Esophagus muscularis mucosa (tissue), 4 donors: Measurements from ENCODE around the gene MFN2. TPM values are rescaled to one million over a fixed set of nuclear protein-coding genes. Genes with fewer than 3 reads are reported as not detected.
"Not testable (repeated sequence)": the region's sequence is repeated elsewhere in the genome, so short reads cannot be mapped to it uniquely, and the experiment has no call there.

Experiments used
- DNase-seq: peaks from one replicate; pipeline ENCODE4 v3.0.0-alpha.2; 2017; ENCODE audit errors: extremely low spot score
- H3K27ac ChIP-seq, 4 donors: fragments of 200-600 bp; sonication (generic); replicated peaks in 1 of 4; 1 replicate in 3 of 4; 2 replicates in 1 of 4; pipeline ENCODE4 v1.5.1; 2016 to 2019; ENCODE audit warnings: mild to moderate bottlenecking in 1 of 4
- H3K27me3 ChIP-seq, 4 donors: fragments of 200-600 bp; sonication (generic); one replicate each; pipeline versions ENCODE4 v1.5.1 to v1.6.0; 2016 to 2019
- H3K36me3 ChIP-seq, 4 donors: fragments of 200-600 bp; sonication (generic); one replicate each; pipeline ENCODE4 v1.5.1; 2016 to 2019
- H3K4me1 ChIP-seq, 4 donors: fragments of 200-600 bp; sonication (generic); one replicate each; pipeline ENCODE4 v1.5.1; 2016 to 2019
- H3K4me3 ChIP-seq, 4 donors: fragments of 200-600 bp; sonication (generic); 1 replicate in 2 of 4; 2 replicates in 2 of 4; pipeline ENCODE4 v1.5.1; 2016 to 2019; ENCODE audit warnings: mild to moderate bottlenecking in 4 of 4, moderate library complexity in 1 of 4
- H3K9me3 ChIP-seq, 4 donors: fragments of 200-600 bp; sonication (generic); 1 replicate in 3 of 4; 2 replicates in 1 of 4; pipeline ENCODE4 v1.5.1; 2016 to 2019
- EP300 ChIP-seq: sonication (generic); formaldehyde crosslinking; IDR thresholded peaks from one replicate; pipeline ENCODE4 v1.6.1; 2017; ENCODE audit warnings: antibody characterized with exemption
- POLR2A ChIP-seq: fragments of 450-650 bp; IDR thresholded peaks from one replicate; pipeline ENCODE4 v1.6.1; 2017; ENCODE audit warnings: antibody characterized with exemption, moderate library complexity, mild to moderate bottlenecking, low read depth
- POLR2AphosphoS5 ChIP-seq, 2 donors: sonication (generic); formaldehyde crosslinking; IDR thresholded peaks; one replicate each; pipeline ENCODE4 v1.6.1; 2017; ENCODE audit warnings: antibody characterized with exemption in 2 of 2
- WGBS: methylation state at CpG from one replicate; pipeline ENCODE4 v1.1.5; 2018; 5-methylcytosine and 5-hydroxymethylcytosine counted together
- intact Hi-C: fragments of 100-400 bp; cut with DNase I; formaldehyde crosslinking; loops from one replicate; pipeline ENCODE4 v1.15.1; 2023
- total RNA-seq, 4 donors: library from RNA; depleted of rRNA; stranded (reverse); fragments of >200 nt; gene quantifications; one replicate each; pipeline versions ENCODE4 v1.1.0 to v1.2.1, GENCODE V29; 2016
- TF ChIP-seq, protein P1 (sequence below), 3 experiments: fragments of 200-600 bp in 2 of 3; fragments of 450-650 bp in 1 of 3; sonication (generic) in 2 of 3; IDR thresholded peaks; one replicate each; pipeline ENCODE4 v1.5.1; 2017 to 2019; ENCODE audit warnings: antibody characterized with exemption in 3 of 3, mild to moderate bottlenecking in 2 of 3, moderate library complexity in 1 of 3

The MFN2 gene
- total RNA-seq, 4 donors from 2014 or later: 166 to 242 (median 191) TPM

DNA sequence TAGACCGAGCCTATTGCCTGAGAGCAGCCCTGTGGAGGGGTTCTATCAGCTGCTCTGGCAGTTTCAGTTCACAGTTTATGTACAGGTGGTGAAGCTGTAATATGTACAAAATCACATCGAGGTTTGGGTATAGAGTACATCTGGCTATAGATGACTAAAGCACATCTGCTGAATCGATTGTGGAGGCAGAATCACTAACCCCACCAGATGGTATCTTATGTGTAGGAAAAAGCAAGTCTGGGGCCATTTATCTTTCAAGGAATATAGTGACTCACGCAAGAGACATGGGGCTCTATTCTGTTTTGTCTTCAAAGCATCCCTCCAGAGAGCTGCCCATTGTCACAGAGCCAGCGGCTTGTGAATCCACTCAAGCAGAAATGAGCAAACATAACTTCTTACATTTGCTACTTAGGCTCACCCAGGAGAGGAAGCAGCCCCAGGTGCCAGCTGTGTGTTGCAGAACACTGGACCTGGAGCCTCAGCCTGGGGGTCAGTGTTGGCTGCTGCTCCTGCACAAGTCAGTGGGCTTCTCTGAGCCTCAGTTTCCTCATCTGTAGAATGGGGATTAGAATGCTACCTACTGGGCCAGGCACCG is 60.3 kb downstream of the MFN2 start:
- no peak for TF ChIP-seq POLR2AphosphoS5 (IDR thresholded peaks at IDR 0.05)
- no peak for TF ChIP-seq EP300
- TF ChIP-seq, protein P1, sequence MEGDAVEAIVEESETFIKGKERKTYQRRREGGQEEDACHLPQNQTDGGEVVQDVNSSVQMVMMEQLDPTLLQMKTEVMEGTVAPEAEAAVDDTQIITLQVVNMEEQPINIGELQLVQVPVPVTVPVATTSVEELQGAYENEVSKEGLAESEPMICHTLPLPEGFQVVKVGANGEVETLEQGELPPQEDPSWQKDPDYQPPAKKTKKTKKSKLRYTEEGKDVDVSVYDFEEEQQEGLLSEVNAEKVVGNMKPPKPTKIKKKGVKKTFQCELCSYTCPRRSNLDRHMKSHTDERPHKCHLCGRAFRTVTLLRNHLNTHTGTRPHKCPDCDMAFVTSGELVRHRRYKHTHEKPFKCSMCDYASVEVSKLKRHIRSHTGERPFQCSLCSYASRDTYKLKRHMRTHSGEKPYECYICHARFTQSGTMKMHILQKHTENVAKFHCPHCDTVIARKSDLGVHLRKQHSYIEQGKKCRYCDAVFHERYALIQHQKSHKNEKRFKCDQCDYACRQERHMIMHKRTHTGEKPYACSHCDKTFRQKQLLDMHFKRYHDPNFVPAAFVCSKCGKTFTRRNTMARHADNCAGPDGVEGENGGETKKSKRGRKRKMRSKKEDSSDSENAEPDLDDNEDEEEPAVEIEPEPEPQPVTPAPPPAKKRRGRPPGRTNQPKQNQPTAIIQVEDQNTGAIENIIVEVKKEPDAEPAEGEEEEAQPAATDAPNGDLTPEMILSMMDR (IDR thresholded peaks at IDR 0.05): no peak
- TF ChIP-seq POLR2A: no peak
- 57% methylated on average over 6 of the region's 6 CpGs for WGBS
- Histone ChIP-seq H3K36me3 (no peaks in the 10 kb centered on the region), H3K9me3 (no peaks in the 10 kb centered on the region), H3K4me3 (no peak overlapping the region), H3K4me1 (peaks cover 0 to 6% (median 0%) of the 10 kb centered on the region in 4 donors), H3K27ac (no peak overlapping the region), H3K27me3 (peaks cover 0 to 18% (median 0%) of the 10 kb centered on the region in 4 donors)
- DNase-seq: no peak
- intact Hi-C loops: no loop called here

GRCh38 chr1:12044187-12044877 is 64.1 kb downstream of the MFN2 start:
- H3K27ac ChIP-seq, intact Hi-C loops, H3K9me3 ChIP-seq, DNase-seq, H3K4me3 ChIP-seq, H3K4me1 ChIP-seq, H3K36me3 ChIP-seq: not testable (repeated sequence)
- peaks cover 0 to 23% (median 0%) of the 10 kb centered on the region in 4 donors for H3K27me3 ChIP-seq
- WGBS: 70% methylated on average over 15 of the region's 15 CpGs

DNA sequence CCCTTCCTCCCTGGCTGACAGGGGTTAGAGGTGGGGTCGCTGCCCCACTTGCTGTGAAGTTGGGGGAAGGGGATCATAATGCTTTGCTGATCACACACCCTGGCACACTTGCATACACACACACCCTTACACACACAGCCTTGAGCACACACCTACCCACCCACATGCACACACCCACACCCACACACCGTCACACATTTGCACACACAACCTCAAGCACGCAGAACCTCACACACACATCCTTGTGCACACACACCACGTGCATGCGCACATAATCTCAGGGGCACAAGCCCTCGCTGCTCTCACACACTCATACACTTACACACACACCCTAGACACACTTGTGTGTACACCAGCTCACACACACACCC is 66.5 kb downstream of the MFN2 start:
- Histone ChIP-seq H3K4me3 (no peak overlapping the region), H3K4me1 (peaks cover under 1 to 6% (median 2%) of the 10 kb centered on the region in 4 donors), H3K9me3 (no peaks in the 10 kb centered on the region), H3K27ac (no peak overlapping the region), H3K36me3 (no peaks in the 10 kb centered on the region), H3K27me3 (peaks cover 0 to 20% (median 0%) of the 10 kb centered on the region in 4 donors)
- 90% methylated on average over 6 of the region's 6 CpGs for WGBS
- DNase-seq: no peak
- intact Hi-C loops: no loop called here
- TF ChIP-seq EP300 (no peak), POLR2AphosphoS5 (IDR thresholded peaks at IDR 0.05) (no peak), POLR2A (no peak)
- TF ChIP-seq, protein P1 (IDR thresholded peaks at IDR 0.05): no peak

DNA sequence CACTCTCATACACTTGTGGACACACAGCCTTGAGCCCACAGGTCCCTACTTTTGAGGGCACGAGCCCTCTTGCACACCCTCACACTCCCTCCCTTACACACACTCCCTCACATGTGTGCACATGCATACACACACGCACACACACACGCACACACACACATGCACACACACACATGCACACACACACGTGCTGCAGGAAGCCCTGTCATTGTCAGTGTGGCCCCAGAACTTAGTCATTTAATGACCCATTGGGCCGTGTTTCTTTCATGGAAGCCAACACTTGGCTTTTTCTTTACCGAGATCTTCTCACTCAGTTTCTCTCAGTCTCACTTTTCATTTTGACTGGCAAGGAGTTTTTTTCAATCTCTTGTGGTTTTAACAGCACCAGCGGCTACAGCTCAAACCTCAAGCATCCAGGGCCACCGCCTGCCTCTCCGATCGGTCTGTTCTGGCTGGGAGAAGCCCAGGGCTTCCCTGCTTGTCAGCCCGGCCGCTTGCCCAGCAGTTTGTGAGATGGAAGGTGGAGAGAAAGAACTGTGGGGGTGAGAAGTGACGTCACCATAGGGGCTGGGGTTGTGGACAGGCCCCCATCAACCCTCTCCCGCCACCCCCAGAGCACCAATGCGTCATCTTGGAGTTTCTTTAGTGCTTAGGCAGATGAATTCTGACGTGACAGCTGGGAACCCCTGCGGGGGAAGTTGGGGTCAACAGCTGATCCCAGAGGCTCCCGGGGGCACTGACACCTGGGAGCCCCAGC is 67.1 kb downstream of the MFN2 start:
- TF ChIP-seq EP300 (no peak), POLR2A (no peak), POLR2AphosphoS5 (IDR thresholded peaks at IDR 0.05) (no peak)
- TF ChIP-seq, protein P1 (IDR thresholded peaks at IDR 0.05): no peak
- Histone ChIP-seq H3K27ac (no peak overlapping the region), H3K27me3 (peaks cover 0 to 20% (median 0%) of the 10 kb centered on the region in 4 donors), H3K4me3 (no peak overlapping the region), H3K9me3 (no peaks in the 10 kb centered on the region), H3K4me1 (peaks cover 6 to 12% (median 7%) of the 10 kb centered on the region in 4 donors), H3K36me3 (no peaks in the 10 kb centered on the region)
- DNase-seq: no peak
- WGBS: 71% methylated on average over 16 of the region's 18 CpGs
- intact Hi-C loops: no loop called here

DNA sequence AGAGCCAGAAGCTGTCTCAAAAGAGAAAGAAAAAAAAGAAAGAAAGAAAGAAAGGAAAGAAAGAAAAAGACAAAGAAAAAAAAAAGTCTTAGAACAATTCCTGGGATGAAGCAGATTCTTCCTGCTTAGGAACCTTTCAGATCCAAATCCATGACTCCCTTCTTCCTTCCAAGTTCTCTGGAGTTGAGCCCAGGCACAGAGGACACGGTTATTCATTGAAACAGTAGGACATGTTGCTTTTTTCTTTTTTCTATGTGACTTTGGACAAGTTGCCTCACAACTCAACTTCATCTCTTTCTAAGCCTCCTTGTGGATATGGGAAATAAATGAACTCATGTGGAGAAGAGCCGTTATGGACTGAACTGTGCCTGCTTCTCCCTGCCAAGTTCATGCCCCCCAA is 68.1 kb downstream of the MFN2 start:
- no peak overlapping the region for H3K27ac ChIP-seq
- peaks cover 8 to 23% (median 15%) of the 10 kb centered on the region in 4 donors for H3K4me1 ChIP-seq
- intact Hi-C loops: no loop called here
- DNase-seq: no peak
- WGBS: 51% methylated on average over 2 of the region's 2 CpGs
- no peaks in the 10 kb centered on the region for H3K36me3 ChIP-seq
- no peak overlapping the region for H3K4me3 ChIP-seq
- TF ChIP-seq, protein P1 (IDR thresholded peaks at IDR 0.05): no peak
- TF ChIP-seq POLR2A: no peak
- TF ChIP-seq EP300: no peak
- TF ChIP-seq POLR2AphosphoS5 (IDR thresholded peaks at IDR 0.05): no peak
- no peaks in the 10 kb centered on the region for H3K9me3 ChIP-seq
- peaks cover 0 to 20% (median 0%) of the 10 kb centered on the region in 4 donors for H3K27me3 ChIP-seq
